GM21737 (cell line): ENCODE measurements around the gene RAB28.

Experiments
- ATAC-seq: cut with Tn5 transposase; IDR thresholded peaks from one replicate; pipeline ENCODE4 v1.9.1; 2021; ENCODE audit warnings: mild to moderate bottlenecking, moderate library complexity; ENCODE audit not compliant: unreplicated experiment

The RAB28 gene

DNA sequence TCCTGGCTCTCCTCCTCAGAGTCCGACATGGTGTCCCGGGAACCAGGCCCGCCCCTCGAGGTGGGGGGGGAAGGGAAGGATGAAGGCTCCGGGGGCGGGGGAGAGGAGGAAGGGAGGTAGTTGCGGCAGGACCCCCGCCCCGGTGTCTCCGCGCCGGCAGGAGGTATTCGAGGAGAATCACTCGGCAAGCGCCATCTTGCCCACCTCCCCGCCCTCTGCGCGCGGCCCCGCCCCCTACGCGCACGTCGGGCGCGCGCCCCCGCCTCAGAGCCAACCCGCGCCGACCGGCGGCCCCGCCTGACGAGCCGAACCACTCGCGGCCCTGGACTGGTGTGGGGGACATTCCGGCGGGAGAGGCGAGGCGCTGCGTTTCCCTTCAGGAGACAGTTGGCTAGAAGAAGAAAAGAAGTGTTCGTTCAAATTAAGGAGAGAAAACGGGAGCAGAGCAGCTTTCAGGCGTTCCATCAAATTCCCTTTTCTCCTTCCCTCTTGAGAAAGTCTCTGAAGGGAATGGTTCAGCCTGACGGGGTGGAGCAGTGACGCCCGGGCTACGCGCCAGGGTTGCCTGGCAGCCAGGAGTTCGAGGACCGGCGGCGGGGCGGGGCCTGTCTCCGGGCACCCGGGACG lies at the start of gene RAB28:
TSS of gene RAB28 (minus strand) at position 219 of the 627 bp plus-strand sequence.
- ATAC-seq = peak; percentile 96

DNA sequence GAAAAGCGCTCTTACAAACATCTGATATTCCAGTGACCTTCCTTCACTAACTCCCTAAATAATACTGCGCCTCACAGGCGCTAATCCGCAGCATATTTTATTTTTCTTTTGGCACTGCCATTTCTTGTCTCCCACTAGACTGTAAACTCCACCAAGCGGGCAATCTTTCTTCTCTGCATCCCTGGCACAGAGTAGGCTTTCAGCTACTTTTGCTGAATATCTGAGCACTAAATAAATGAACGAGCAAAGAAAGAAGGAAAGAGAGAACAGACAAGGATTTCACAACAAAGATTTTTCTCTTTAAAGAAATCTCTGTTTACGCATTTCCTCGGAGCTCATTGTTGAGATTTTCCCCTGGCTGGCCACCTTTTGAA lies 47.5 kb upstream of the RAB28 start:
- ATAC-seq = no peak

DNA sequence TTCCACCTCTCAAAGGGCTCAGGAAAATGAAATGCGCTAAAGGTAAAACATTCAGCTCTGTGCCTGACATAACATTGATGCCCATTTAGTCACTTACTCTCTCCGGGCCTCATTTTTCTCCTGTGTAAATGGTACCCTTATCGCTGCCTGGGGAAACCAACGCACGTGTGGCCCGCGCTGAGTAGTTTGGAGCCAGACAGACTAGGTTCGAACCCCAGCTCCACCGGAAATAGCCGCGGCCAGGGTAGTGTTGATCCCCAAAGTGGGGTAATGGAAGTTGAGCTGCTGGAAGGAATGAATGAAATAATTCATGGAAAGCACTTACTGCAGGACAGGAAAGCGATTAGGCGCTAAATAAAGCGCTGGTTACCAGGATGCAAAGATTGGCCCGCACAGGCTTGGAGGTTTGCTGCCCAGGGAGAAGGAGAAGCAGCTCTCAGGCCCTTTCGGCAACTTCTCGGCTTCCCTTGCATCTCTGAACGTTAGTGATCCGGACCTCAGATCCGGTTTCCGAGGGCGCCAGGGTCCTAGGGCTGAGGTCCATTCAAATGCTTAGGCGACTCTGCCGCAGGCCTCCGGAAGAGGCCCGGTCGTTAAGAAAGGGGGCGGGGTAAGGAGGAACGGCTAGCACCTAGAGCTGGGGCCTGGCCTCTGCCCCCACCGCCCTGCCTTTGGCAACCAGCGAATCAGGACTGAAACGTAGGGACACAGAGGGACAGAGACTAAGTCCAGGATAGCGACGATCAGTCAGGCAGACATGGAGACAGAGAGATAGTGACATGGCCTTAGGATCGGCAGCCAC lies 46.9 kb upstream of the RAB28 start:
- no peak for ATAC-seq

DNA sequence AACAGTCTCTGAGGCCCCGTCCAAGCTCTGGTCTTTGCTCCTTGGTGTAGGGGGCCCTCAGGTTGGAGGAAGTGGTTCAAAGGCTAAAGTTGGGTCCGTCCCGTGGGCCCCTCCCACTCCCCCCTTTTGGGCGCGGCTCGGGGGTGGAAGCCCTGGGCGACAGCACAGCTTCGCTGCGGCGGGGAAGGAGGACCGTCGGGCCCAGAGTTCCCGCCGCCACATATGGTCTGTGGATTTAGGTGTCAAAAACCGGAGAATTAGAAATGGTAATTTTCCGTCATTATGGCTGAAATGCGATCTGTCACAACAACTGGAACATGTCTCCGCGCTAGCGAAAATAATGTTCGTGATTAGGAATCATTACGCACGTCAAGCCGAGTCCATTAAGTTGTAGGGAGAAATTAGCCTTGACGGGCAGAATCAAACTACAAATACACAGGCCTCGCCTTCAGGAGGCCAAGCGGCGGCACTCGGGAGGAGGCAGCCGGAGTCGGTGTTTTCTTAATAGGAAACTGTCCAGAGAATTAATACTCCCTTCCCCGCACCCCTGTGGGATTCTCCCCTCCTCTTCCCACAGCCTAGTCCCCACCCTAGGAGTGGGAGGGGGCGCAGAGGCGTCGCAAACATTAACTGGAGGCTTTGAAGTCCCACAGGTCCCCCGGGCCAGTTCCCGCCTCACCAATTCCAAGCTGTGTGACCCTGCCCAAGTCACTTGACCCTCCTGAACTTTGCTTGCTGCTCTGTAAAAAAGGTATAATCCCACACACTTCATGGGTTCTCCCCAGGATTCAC lies 45.2 kb upstream of the RAB28 start:
- ATAC-seq = no peak

DNA sequence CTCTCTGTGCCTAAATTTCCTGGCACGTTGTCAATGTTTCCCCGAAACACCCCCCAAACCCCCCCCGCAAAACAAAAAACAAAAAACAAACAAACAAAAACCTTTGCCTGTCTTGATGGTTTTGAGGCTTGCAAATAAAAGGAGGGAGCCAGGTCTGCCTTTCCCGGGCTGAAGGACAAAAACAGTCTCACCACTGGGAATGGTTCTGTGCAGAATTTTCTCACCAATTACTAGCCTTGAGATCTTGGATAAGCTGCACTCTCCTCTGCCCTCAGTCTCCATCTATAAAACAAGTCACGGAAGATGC lies 44.6 kb upstream of the RAB28 start:
- ATAC-seq = no peak

DNA sequence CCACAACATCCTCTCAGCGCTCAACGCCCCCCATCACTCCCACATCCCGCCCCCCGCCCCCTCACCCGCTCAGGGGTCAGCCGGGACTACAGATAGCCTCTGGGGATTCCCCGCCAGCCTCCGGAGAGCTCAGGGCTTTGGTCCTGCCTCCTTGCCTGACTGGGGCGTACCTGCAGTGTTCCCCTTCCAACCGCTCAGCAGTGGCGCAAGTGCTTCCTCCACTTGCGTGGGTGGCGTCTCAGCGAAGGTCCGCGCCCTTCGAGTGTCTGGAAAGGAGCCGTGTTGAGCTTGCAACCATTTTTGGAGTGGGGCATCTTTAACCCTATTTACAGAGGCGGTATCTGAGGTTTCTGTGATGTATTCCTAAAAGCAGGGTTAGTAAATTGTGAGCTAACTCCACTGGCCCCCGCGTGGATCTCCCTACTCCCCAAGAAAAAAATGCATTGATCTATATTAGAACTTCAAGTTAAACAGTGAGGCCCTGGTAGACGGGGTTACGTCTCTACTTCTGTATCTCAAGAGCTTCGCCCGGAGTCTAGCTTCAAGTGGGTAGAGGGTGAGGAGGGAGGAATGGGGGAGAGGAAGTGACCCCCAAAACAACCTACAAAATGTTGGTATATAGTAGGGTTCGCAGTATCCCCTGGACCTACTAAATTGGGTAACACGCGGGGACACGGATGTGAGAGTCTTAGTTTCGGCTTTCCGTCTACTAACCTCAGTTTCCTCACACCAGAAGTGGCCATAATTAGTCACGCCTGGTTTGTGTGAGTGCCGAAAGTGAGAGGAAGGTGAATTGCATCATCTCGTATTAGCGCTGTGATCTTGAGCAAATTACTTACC lies 44.1 kb upstream of the RAB28 start:
- ATAC-seq = peak; percentile 76

DNA sequence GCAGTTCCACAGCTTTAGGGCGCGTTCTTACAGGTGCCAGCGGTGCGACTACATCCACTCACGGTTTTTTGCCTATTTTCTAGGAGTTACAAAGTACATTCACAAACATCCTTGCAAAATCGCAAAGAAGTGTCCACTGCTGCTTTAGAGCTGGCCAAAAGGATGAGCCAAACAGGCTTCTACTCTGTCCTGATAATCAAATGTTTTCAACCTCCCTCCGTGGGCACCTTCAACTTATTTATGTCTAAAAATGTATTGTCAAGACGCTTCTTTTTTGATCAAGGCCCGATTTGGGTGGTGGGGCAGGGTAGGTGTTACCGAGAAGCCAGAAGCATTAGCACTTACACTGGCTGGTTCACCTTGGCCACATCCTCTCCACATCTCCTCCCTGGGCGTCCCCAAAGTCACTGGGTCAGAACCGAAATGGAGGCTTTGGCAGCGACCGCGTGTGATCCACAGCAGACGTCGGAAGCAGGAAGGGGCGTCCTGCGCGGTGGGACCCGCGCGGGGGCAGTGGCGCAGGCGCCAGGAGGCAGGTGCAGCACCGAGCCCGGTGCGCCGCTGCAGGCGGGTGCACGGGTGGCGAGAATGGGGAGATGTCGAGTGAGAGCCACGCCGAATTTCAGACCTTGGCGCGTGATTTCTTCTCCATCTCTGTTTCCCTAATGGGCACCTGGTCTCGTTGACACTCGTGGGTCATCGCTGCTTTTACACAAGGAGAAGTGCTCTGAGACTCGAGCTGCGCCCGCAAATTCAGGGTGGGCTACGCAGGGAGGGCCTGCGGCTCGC lies 43.2 kb upstream of the RAB28 start:
- ATAC-seq = no peak

DNA sequence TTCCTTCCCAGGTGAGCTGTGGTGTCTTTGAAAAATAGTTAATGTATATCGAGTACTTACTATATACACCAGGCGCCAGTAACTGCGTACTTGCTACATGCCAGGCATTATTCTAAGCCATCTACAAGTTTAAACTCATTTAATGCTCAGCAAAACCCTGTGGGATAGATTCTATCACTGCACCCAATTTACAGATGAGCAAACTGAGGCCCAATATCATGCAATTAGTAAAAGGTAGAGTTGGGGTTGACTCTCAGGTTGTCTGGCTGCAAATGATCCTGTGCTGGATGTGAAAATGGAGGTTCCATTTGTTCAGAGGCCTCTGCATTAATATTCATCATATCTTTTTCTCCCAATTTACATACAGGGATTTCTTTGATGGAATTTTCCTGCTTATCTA lies 42.5 kb upstream of the RAB28 start:
- ATAC-seq = no peak

DNA sequence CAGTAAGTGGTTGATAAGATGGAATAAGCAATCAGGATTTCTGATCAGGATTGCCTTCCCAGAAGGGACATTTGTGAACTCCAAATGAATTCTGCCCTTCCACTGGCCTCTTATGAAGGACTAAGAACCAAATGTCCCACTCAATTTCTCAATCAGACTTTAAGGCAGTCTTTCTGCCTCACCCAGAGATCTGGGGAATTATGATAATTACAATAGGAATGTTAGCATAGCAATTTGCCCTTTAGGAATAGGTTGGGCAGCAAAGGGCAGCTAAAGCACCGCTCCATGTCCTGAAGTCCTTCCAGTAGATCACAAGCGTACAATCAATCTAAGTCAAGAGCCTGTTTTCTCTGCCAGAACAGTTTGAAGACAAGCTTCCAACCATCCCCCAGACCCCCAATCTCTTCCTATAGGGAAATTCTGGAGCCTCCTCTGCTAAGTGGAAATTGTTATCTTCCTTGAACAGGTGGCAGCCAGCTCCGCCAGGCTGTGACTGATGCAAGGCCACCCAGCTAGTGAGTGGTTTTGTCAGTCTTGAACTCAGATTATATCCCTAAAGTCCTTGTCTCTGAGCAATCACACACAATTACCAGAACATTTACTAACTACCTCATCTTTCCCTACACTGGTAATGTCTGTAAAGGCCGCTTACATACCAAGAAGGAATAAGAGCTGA lies 41.6 kb upstream of the RAB28 start:
- no peak for ATAC-seq

DNA sequence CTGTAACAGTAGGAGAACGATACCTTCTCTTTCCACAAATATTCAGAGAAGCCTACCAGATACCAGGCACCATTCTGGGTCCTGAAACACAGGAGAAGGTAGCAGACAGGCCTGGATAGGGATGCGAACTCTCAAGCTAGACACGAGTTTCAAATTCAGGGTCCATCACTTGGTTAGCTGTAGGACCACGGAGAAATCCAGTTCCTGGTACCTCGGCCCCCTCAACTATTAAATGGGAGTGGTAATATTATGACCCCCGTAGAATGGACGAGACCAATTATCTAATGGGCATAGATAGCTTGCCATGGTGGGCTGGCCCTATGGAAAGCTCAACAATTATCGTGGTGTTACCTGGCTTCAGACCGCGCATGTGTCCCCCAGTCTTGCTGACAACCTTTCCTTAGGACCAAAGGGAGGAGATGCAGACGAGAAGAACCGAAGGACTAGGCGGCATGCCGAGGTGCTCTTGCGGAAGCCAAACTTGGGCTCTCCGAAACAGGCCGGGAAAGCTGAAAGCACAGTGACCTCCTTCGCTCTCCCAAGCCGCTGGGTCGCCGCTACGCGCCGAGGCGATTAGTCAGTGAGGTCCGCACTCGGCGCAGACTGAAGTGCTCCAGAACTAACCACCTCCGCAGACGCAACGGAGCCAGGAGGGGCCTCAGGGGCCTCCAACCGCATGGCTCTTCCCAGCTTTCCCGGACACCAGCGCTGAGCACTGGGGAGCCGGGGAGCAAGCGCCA lies 40.5 kb upstream of the RAB28 start:
- no peak for ATAC-seq

DNA sequence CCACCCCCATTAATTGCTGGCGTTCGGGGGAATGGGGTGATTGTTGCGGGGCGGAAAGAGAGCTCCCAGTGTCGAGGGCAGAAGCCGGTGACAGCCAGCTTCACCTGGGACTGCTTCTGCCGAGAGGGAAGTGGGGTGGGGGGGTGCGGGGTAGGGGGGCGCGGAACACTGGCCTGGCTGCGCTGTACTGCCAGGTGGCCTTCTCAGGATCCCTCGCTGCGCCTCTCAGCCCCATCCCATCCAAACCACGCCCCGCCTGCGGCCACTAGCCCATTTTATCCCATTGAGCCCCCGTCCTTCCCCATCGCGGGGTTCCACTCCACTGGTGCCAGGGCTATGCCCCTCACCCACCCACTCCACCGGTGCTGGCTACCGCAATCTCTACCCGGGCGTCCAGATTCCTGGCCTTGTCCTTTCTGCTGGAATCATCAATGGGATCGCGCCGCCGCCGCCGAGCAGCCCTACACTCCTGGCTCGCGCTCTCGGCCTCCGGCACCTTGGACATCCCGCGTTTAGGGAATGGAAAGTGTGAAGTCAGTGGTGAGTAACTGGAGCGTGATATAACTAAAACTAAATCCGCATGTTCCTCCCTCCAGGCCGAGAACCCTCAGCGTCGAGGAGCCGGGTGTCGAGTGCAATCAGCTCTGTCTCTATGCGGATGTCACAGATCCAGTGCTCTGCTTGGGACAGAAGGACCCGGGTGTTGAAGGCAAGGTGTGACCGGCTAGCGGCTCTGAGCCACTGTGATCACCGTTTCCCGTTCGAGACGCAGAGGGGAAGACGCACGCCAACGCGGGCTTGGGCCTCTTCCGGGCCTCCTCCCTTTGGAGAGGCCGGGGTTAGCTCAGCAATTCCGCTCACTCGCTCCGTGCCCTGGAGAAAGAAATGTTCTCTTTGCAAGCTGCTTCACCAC lies 39.7 kb upstream of the RAB28 start:
- no peak for ATAC-seq

DNA sequence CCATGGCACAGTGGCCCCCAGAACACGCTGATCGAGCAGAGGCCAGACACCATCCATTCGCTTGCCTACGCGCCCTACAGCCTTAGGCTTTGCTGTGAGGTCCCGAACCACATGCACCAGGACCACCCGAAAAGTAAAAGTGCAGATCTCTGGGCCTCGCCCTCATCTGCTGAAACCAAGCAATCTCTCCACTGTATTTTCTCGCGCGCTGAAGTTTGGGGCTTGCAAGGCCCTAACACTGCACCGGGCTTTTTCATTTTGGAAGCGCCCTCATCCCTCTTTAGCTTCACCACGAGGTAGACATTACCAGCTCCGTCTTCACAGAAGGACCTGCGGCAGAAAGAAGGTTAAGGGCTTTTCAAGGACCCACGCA lies 39.0 kb upstream of the RAB28 start:
- ATAC-seq = no peak

DNA sequence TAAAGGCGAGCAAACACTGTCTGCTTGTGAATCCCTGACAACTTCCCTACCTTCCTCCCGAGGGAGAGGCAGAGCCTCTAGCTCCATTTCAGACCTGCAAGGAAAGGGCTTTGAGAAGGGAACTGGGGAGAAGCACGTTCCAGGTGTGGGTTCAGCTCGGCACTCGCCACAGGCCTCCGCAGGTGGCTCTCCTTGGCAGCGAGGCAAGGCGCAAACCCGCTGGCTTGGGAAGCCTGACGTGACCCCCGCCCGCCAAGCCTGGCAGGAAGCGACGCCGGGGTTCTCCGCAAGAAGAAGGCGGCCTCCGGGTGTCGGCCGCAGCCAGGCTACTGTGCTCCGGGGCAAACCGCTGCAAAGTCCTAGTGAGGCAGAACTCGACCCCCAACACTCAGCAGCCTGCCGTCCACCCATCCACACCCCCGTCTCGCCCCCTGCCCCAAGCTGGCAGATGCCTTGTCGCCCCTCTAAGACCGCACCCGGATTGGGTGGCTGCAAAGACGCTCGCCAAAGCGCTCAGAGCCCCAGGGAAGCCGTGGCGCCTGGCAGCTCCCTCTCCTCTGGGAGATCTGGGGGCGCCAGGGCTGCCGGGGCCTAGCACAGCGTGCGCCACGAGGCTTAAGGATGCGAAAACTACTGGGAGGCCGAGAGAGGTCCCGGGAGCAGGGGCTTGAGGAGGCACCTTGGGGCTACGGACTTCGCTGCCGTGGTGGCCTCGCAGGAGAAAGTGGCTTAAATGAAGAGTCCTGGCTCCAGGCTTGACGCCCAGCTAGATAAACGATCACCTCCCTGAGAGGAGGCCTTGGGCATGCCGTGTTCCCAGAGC lies 38.4 kb upstream of the RAB28 start:
- no peak for ATAC-seq

DNA sequence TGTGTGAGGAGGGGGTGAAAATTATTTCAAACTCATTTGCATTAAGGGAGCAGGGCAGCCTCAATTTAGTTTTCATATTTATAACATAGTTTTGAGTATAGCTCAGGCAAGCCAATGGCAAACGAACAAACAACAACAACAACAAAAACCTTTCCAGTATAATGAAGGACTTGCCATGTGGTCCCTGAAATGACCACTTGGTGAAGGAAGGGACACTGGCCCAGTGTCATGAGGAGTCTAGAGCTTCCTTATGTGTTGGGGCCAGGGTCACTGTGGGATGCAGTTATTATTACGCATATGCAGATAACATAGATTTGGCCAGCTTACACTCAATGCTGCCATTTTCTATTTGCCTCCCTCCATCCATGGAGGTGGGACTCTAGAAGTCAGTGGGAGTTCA lies 36.9 kb upstream of the RAB28 start:
- ATAC-seq = no peak

DNA sequence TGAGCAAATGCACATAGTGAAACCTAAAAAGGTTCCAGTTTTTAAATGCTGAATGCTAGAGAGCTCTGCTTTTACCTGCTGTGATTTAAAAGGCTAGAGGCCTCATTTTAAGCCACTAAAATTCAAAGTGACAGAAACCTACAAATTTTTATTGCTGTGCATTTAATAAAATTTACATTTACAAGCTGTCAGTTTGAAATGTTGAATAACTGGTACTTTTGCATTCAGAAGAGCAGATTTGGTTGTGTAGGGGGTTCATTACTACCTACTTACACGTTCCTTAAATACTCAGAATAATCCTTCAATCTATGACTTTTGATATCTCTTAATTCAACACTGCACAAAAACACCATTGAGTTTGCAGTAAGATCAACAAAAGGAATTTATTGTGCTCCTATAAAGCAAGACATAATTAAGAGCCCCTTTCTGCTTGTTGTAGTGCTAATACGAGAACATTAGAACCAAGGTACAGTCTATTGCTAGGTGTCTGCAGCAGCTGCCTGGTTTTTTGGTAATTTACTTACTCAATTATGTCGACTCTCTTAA lies 32.2 kb upstream of the RAB28 start:
- ATAC-seq = no peak

DNA sequence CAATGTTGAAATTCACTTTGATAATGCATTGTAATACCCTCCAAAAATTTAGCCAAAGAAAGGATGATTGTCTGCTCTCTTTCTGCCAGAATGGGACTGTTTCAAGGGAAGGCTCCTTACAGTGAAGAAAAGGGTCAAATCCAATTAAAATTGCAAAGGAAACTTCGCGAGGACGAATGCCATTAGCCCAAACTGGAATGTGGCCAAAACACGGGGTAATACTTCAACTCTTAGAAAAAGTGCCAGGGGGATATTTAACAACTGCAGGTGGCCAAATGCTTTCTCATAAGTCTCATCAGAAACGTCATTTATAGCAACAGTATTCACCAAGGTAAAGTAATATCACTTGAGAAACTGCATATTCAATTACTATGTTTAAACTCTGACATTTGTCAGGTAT lies 31.1 kb upstream of the RAB28 start:
- no peak for ATAC-seq

DNA sequence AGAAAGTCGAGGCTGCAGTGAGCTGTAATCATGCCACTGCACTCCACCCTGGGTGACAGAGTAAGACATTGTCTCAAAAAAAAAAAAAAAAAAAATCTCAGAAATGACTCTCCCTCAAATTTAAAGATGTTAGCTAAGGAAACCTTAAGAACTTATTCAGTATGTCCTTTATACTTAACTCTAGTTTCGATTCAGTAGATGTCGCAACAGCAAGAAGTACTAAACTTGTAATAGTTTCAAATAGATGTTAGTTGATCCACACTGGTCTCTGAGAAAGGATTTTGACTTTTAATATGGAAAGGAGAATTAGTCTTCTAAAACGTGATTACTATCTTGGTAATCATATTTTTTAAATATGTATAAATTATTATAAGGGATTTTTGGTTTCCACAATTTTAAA lies 30.6 kb upstream of the RAB28 start:
- no peak for ATAC-seq
